Measurements from ENCODE around the gene ALKBH3. TPM values are rescaled to one million over a fixed set of nuclear protein-coding genes. Genes with fewer than 3 reads are reported as not detected.

ALKBH3 gene
- total and polyA plus RNA-seq, 10 of the 15 experiments (the other 5 are each of a cell fraction or from before 2014, with no cell fraction given) = 22.1 to 50.8 (median 38.5) TPM

GRCh38 chr11:43918662-43919061 is 38.0 kb downstream of the ALKBH3 start:
- no peak overlapping the region for H3K4me2 ChIP-seq (ENCODE audit: control insufficient read depth, insufficient read depth)
- TF ChIP-seq NKRF (conservative IDR thresholded peaks at IDR 0.05) (no peak), SIX5 (IDR thresholded peaks at IDR 0.05; ENCODE audit: low read depth, low read length, severe bottlenecking) (no peak), E2F4 (IDR thresholded peaks at IDR 0.05; ENCODE audit: low read depth, low read length) (no peak), SP1 (IDR thresholded peaks at IDR 0.05; ENCODE audit: low read depth, low read length) (no peak)
- POLR2A ChIA-PET = interaction anchor here (1.1 kb wide), 1 partner anchor 10 kb away, joined by 5 read pairs; no protein-coding TSS in a partner anchor
- H3K9ac ChIP-seq (ENCODE audit: control insufficient read depth, insufficient read depth, low read length) = no peak overlapping the region
- CTCF ChIA-PET = interaction anchor here (1.0 to 1.4 kb wide), 3 partner anchors 10 to 26 kb away, joined by 3 to 4 read pairs (median 4); no protein-coding TSS in a partner anchor
- no peaks in the 10 kb centered on the region for H3K79me2 ChIP-seq (ENCODE audit: control insufficient read depth, insufficient read depth, low read length)
- BruUV-seq (replicated peaks) = no TSS peak
- no peak overlapping the region for H3K27ac ChIP-seq (ENCODE audit: control insufficient read depth, insufficient read depth)
- H3K4me1 ChIP-seq (ENCODE audit: control insufficient read depth, insufficient read depth, low read length) = no peaks in the 10 kb centered on the region
- intact Hi-C loops (cut with micrococcal nuclease; ENCODE audit: unreplicated experiment) = no loop called here
- ATAC-seq (no peak), DNase-seq (ENCODE audit: low read depth, low spot score) (no peak), FAIRE-seq (no peak)
- no peaks in the 10 kb centered on the region for H3K9me3 ChIP-seq (replicated peaks; ENCODE audit: control insufficient read depth, insufficient read depth, low read length)
- H4K20me1 ChIP-seq (ENCODE audit: control insufficient read depth, insufficient read depth) = no peaks in the 10 kb centered on the region
- SMC1A ChIA-PET (ENCODE audit: uncharacterized antibody, unreplicated experiment) = interaction anchor here (1.2 to 1.3 kb wide), 2 partner anchors 10 to 20 kb away, joined by 3 read pairs; no protein-coding TSS in a partner anchor
- H3K4me3 ChIP-seq = no peak overlapping the region
- RAD21 ChIA-PET (ENCODE audit: unreplicated experiment) = no interaction called here
- peaks cover 2 to 6% of the 10 kb centered on the region in 2 experiments; a peak in 3 of 4 replicates for H3K36me3 ChIP-seq (ENCODE audit: control insufficient read depth in 2 of 2, insufficient read depth in 2 of 2, low read length in 1 of 2)
- no peaks in the 10 kb centered on the region for H3K27me3 ChIP-seq (replicated peaks in 1 of 2; ENCODE audit: control insufficient read depth in 2 of 2, insufficient read depth in 2 of 2, low read length in 1 of 2)
- no peak overlapping the region for H2AFZ ChIP-seq (ENCODE audit: control insufficient read depth, low read depth, low read length)
- in situ Hi-C loops (cut with MboI) = no loop called here

Data from GM12878 (cell line).